Measurements from ENCODE around the gene FOSL2. TPM values are rescaled to one million over a fixed set of nuclear protein-coding genes. Genes with fewer than 3 reads are reported as not detected.
A peak's percentile ranks its signal among the peaks of the same experiment; 100 is the strongest.

FOSL2 gene
- polyA plus RNA-seq, 1 donor (not counting 4 experiments of a cell fraction or from before 2014, with no cell fraction given), result 24.1 TPM

DNA sequence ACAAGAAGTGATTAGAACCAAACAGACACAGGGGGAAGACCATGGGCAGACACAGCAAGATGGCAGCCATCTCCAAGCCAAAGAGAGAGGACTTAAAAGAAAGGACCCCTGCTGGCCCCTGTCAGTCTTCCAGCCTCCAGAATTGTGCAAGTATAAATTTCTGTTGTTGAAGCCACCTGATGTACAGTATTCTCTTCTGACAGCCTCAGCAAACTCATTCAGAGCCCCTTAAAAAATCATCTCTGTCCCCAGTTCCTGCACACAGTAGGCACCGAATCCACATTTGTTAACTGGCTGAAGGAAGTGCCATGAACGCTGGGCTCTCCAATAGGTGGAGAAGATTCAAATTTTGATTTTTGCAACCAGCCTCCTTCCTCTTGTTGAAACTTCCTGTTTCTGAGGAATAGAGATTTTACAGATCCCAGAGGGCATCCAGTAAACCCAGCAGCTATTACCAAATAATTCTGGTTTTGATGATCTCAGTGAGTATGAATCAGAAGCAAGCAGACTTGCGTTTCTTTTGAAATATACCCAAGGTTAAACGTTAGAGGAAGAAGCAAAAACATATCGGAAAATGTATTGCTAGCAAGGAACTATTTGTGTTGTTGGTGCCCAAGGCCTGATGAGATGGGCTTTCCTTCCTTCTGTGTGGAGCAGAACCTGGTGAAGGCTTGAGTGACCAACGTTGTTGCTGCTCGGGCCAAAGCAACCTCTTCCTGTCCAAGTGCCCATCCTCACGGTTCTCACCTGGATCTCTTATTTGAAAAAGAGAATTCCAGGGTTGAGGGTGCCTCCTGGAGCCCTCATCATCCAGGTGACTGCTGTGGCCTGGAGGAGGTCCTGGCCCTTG lies 55.5 kb downstream of the FOSL2 start:
- Histone ChIP-seq H3K79me2 (ENCODE audit: control insufficient read depth, insufficient read depth, low read length) (no peaks in the 10 kb centered on the region), H3K9me1 (ENCODE audit: control insufficient read depth, extremely low read depth, insufficient read depth, low read length) (peaks cover 3% of the 10 kb centered on the region), H3K27me3 (ENCODE audit: control insufficient read depth, extremely low read depth, insufficient read depth, low read length) (no peaks in the 10 kb centered on the region), H3K9ac (ENCODE audit: control insufficient read depth, extremely low read depth, insufficient read depth, low read length) (peak overlapping the region; percentile 0), H4K20me1 (ENCODE audit: control insufficient read depth, extremely low read depth, insufficient read depth, low read length) (no peaks in the 10 kb centered on the region), H3K4me3 (ENCODE audit: control insufficient read depth in 2 of 3, extremely low read depth in 1 of 3, insufficient read depth in 2 of 3, low read depth in 1 of 3, low read length in 3 of 3) (no peak overlapping the region), H3K36me3 (ENCODE audit: control insufficient read depth in 2 of 2, extremely low read depth in 1 of 2, insufficient read depth in 2 of 2, low read length in 2 of 2) (no peaks in the 10 kb centered on the region), H3K9me3 (ENCODE audit: control insufficient read depth, low read depth, low read length) (no peaks in the 10 kb centered on the region), H3K27ac (ENCODE audit: control insufficient read depth, insufficient read depth, low read length) (peak overlapping the region; percentile 82), H2AFZ (ENCODE audit: control insufficient read depth, low read length) (peak overlapping the region; percentile 22), H3K4me1 (ENCODE audit: control insufficient read depth, extremely low read depth, insufficient read depth, low read length) (peaks cover 63% of the 10 kb centered on the region), H3K4me2 (ENCODE audit: control insufficient read depth, extremely low read depth, insufficient read depth, low read depth, low read length) (peak overlapping the region; percentile 1)
- TF ChIP-seq EZH2 (IDR thresholded peaks at IDR 0.05; ENCODE audit: low read length), result no peak
- TF ChIP-seq, protein P1, sequence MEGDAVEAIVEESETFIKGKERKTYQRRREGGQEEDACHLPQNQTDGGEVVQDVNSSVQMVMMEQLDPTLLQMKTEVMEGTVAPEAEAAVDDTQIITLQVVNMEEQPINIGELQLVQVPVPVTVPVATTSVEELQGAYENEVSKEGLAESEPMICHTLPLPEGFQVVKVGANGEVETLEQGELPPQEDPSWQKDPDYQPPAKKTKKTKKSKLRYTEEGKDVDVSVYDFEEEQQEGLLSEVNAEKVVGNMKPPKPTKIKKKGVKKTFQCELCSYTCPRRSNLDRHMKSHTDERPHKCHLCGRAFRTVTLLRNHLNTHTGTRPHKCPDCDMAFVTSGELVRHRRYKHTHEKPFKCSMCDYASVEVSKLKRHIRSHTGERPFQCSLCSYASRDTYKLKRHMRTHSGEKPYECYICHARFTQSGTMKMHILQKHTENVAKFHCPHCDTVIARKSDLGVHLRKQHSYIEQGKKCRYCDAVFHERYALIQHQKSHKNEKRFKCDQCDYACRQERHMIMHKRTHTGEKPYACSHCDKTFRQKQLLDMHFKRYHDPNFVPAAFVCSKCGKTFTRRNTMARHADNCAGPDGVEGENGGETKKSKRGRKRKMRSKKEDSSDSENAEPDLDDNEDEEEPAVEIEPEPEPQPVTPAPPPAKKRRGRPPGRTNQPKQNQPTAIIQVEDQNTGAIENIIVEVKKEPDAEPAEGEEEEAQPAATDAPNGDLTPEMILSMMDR (optimal IDR thresholded peaks at IDR 0.05 in 1 of 3, IDR thresholded peaks at IDR 0.05 in 1 of 3, conservative IDR thresholded peaks at IDR 0.05 in 1 of 3; ENCODE audit: extremely low read depth in 1 of 3, insufficient read depth in 2 of 3, low read length in 3 of 3), result peak in 1 of 3 experiments; percentile 3
- dilution Hi-C loops (cut with MboI; ENCODE audit: extremely low pct_ligation_motif_present, low sequenced_read_pairs), result no loop called here
- no peak for DNase-seq (ENCODE audit: low read depth, low spot score)
- peak; percentile 61 for FAIRE-seq

DNA sequence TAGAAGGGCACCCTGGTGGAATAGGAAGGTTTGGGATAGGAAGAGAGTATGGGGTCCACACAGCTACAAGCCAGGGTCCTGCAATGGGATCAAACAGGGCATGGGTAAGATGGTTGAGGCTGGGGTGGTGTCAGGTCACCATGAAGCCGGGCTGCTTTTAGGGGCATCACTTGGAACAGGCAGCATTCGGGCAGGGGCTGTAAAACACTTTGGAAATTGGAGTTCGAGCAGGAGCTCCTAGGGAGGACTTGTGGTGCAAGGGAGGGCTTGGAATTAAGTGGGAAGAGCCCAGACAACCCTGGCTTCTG lies 56.1 kb downstream of the FOSL2 start:
- Histone ChIP-seq H4K20me1 (ENCODE audit: control insufficient read depth, extremely low read depth, insufficient read depth, low read length) (no peaks in the 10 kb centered on the region), H3K27me3 (ENCODE audit: control insufficient read depth, extremely low read depth, insufficient read depth, low read length) (no peaks in the 10 kb centered on the region), H3K4me2 (ENCODE audit: control insufficient read depth, extremely low read depth, insufficient read depth, low read depth, low read length) (peak overlapping the region; percentile 1), H3K9me3 (ENCODE audit: control insufficient read depth, low read depth, low read length) (no peaks in the 10 kb centered on the region), H3K4me1 (ENCODE audit: control insufficient read depth, extremely low read depth, insufficient read depth, low read length) (peaks cover 68% of the 10 kb centered on the region), H2AFZ (ENCODE audit: control insufficient read depth, low read length) (no peak overlapping the region), H3K79me2 (ENCODE audit: control insufficient read depth, insufficient read depth, low read length) (no peaks in the 10 kb centered on the region), H3K27ac (ENCODE audit: control insufficient read depth, insufficient read depth, low read length) (peak overlapping the region; percentile 82), H3K9me1 (ENCODE audit: control insufficient read depth, extremely low read depth, insufficient read depth, low read length) (peaks cover 3% of the 10 kb centered on the region), H3K36me3 (ENCODE audit: control insufficient read depth in 2 of 2, extremely low read depth in 1 of 2, insufficient read depth in 2 of 2, low read length in 2 of 2) (no peaks in the 10 kb centered on the region), H3K4me3 (ENCODE audit: control insufficient read depth in 2 of 3, extremely low read depth in 1 of 3, insufficient read depth in 2 of 3, low read depth in 1 of 3, low read length in 3 of 3) (no peak overlapping the region), H3K9ac (ENCODE audit: control insufficient read depth, extremely low read depth, insufficient read depth, low read length) (peak overlapping the region; percentile 0)
- TF ChIP-seq, protein P1 (optimal IDR thresholded peaks at IDR 0.05 in 1 of 3, IDR thresholded peaks at IDR 0.05 in 1 of 3, conservative IDR thresholded peaks at IDR 0.05 in 1 of 3; ENCODE audit: extremely low read depth in 1 of 3, insufficient read depth in 2 of 3, low read length in 3 of 3), result no peak
- TF ChIP-seq EZH2 (IDR thresholded peaks at IDR 0.05; ENCODE audit: low read length), result no peak
- FAIRE-seq (no peak), DNase-seq (ENCODE audit: low read depth, low spot score) (no peak)
- dilution Hi-C loops (cut with MboI; ENCODE audit: extremely low pct_ligation_motif_present, low sequenced_read_pairs), result no loop called here
